ENCODE measurements around the gene HSPBAP1.

The HSPBAP1 gene

GRCh38 chr3:122793568-122794416 lies at the start of gene HSPBAP1:
TSS of gene HSPBAP1 (minus strand) at chr3:122793831. CDS start at chr3:122793680, 151 bp downstream.
- Mint-ChIP-seq H3K9me3 (no peaks in the 10 kb centered on the region), H3K4me1 (ENCODE audit: low read depth) (peaks cover 28% of the 10 kb centered on the region), H3K4me3 (peak within 1 kb of the TSS; percentile 83), H3K27ac (peak within 1 kb of the TSS; percentile 73), H3K36me3 (ENCODE audit: low read depth) (peaks cover 9% of the 10 kb centered on the region), H3K27me3 (ENCODE audit: low read depth) (no peaks in the 10 kb centered on the region)

GRCh38 chr3:122835590-122835989 lies 42.0 kb upstream of the HSPBAP1 start:
- Mint-ChIP-seq H3K36me3 (ENCODE audit: low read depth) (peaks cover 8% of the 10 kb centered on the region), H3K27ac (no peak overlapping the region), H3K4me1 (ENCODE audit: low read depth) (no peaks in the 10 kb centered on the region), H3K9me3 (no peaks in the 10 kb centered on the region), H3K27me3 (ENCODE audit: low read depth) (no peaks in the 10 kb centered on the region), H3K4me3 (no peak overlapping the region)

- H3K27me3 Mint-ChIP-seq (ENCODE audit: low read depth): no peaks in the 10 kb centered on the region
- H3K27ac Mint-ChIP-seq: no peak overlapping the region
- no peak overlapping the region for H3K4me3 Mint-ChIP-seq
- H3K4me1 Mint-ChIP-seq (ENCODE audit: low read depth): no peaks in the 10 kb centered on the region
- H3K36me3 Mint-ChIP-seq (ENCODE audit: low read depth): peaks cover 7% of the 10 kb centered on the region
- H3K9me3 Mint-ChIP-seq: no peaks in the 10 kb centered on the region
Observed at GRCh38 chr3:122828281-122828680, 34.6 kb upstream of the HSPBAP1 start.

- Mint-ChIP-seq H3K27me3 (ENCODE audit: low read depth) (no peaks in the 10 kb centered on the region), H3K27ac (no peak overlapping the region), H3K4me3 (no peak overlapping the region), H3K4me1 (ENCODE audit: low read depth) (no peaks in the 10 kb centered on the region), H3K9me3 (no peaks in the 10 kb centered on the region), H3K36me3 (ENCODE audit: low read depth) (peaks cover 5% of the 10 kb centered on the region)
Observed at GRCh38 chr3:122826278-122826677, 32.6 kb upstream of the HSPBAP1 start.

GRCh38 chr3:122825460-122825859 lies 31.8 kb upstream of the HSPBAP1 start:
- Mint-ChIP-seq H3K4me3 (no peak overlapping the region), H3K36me3 (ENCODE audit: low read depth) (peaks cover 5% of the 10 kb centered on the region), H3K27ac (no peak overlapping the region), H3K27me3 (ENCODE audit: low read depth) (no peaks in the 10 kb centered on the region), H3K9me3 (no peaks in the 10 kb centered on the region), H3K4me1 (ENCODE audit: low read depth) (no peaks in the 10 kb centered on the region)

- H3K36me3 Mint-ChIP-seq (ENCODE audit: low read depth): peaks cover 5% of the 10 kb centered on the region
- H3K27ac Mint-ChIP-seq: no peak overlapping the region
- no peak overlapping the region for H3K4me3 Mint-ChIP-seq
- no peaks in the 10 kb centered on the region for H3K27me3 Mint-ChIP-seq (ENCODE audit: low read depth)
- no peaks in the 10 kb centered on the region for H3K9me3 Mint-ChIP-seq
- no peaks in the 10 kb centered on the region for H3K4me1 Mint-ChIP-seq (ENCODE audit: low read depth)
Observed at GRCh38 chr3:122824465-122825381, 31.1 kb upstream of the HSPBAP1 start.

- Mint-ChIP-seq H3K4me1 (ENCODE audit: low read depth) (no peaks in the 10 kb centered on the region), H3K27me3 (ENCODE audit: low read depth) (no peaks in the 10 kb centered on the region), H3K4me3 (no peak overlapping the region), H3K27ac (no peak overlapping the region), H3K9me3 (no peaks in the 10 kb centered on the region), H3K36me3 (ENCODE audit: low read depth) (no peaks in the 10 kb centered on the region)
Observed at GRCh38 chr3:122816587-122816986, 23.0 kb upstream of the HSPBAP1 start.

- no peak overlapping the region for H3K27ac Mint-ChIP-seq
- no peaks in the 10 kb centered on the region for H3K4me1 Mint-ChIP-seq (ENCODE audit: low read depth)
- peaks cover 3% of the 10 kb centered on the region for H3K36me3 Mint-ChIP-seq (ENCODE audit: low read depth)
- no peaks in the 10 kb centered on the region for H3K27me3 Mint-ChIP-seq (ENCODE audit: low read depth)
- no peak overlapping the region for H3K4me3 Mint-ChIP-seq
- H3K9me3 Mint-ChIP-seq: no peaks in the 10 kb centered on the region
Observed at GRCh38 chr3:122810734-122811133, 17.1 kb upstream of the HSPBAP1 start.

- peaks cover 8% of the 10 kb centered on the region for H3K36me3 Mint-ChIP-seq (ENCODE audit: low read depth)
- no peaks in the 10 kb centered on the region for H3K27me3 Mint-ChIP-seq (ENCODE audit: low read depth)
- H3K27ac Mint-ChIP-seq: no peak overlapping the region
- peaks cover 1% of the 10 kb centered on the region for H3K4me1 Mint-ChIP-seq (ENCODE audit: low read depth)
- H3K9me3 Mint-ChIP-seq: no peaks in the 10 kb centered on the region
- H3K4me3 Mint-ChIP-seq: no peak overlapping the region
Observed at GRCh38 chr3:122803977-122804376, 10.3 kb upstream of the HSPBAP1 start.

GRCh38 chr3:122802323-122802722 lies 8.7 kb upstream of the HSPBAP1 start:
- Mint-ChIP-seq H3K4me1 (ENCODE audit: low read depth) (peaks cover 1% of the 10 kb centered on the region), H3K9me3 (no peaks in the 10 kb centered on the region), H3K4me3 (no peak overlapping the region), H3K36me3 (ENCODE audit: low read depth) (peaks cover 5% of the 10 kb centered on the region), H3K27ac (no peak overlapping the region), H3K27me3 (ENCODE audit: low read depth) (no peaks in the 10 kb centered on the region)

GRCh38 chr3:122800706-122801237 lies 7.1 kb upstream of the HSPBAP1 start:
- Mint-ChIP-seq H3K9me3 (no peaks in the 10 kb centered on the region), H3K4me3 (no peak overlapping the region), H3K36me3 (ENCODE audit: low read depth) (peaks cover 12% of the 10 kb centered on the region), H3K27ac (no peak overlapping the region), H3K4me1 (ENCODE audit: low read depth) (peaks cover 12% of the 10 kb centered on the region), H3K27me3 (ENCODE audit: low read depth) (no peaks in the 10 kb centered on the region)

- Mint-ChIP-seq H3K9me3 (no peaks in the 10 kb centered on the region), H3K27ac (no peak overlapping the region), H3K4me1 (ENCODE audit: low read depth) (peaks cover 15% of the 10 kb centered on the region), H3K4me3 (no peak overlapping the region), H3K27me3 (ENCODE audit: low read depth) (no peaks in the 10 kb centered on the region), H3K36me3 (ENCODE audit: low read depth) (peaks cover 14% of the 10 kb centered on the region)
Observed at GRCh38 chr3:122800031-122800430, 6.4 kb upstream of the HSPBAP1 start.

GRCh38 chr3:122799322-122799721 lies 5.7 kb upstream of the HSPBAP1 start:
- Mint-ChIP-seq H3K4me1 (ENCODE audit: low read depth) (peaks cover 19% of the 10 kb centered on the region), H3K4me3 (no peak overlapping the region)

GRCh38 chr3:122797291-122797690 lies 3.7 kb upstream of the HSPBAP1 start:
- H3K4me3 Mint-ChIP-seq: peak overlapping the region; percentile 49
- no peaks in the 10 kb centered on the region for H3K9me3 Mint-ChIP-seq
- H3K27ac Mint-ChIP-seq: no peak overlapping the region

More at GRCh38 chr3:122799322-122799721, 5.7 kb upstream of the HSPBAP1 start:
- Mint-ChIP-seq H3K27me3 (ENCODE audit: low read depth) (no peaks in the 10 kb centered on the region), H3K36me3 (ENCODE audit: low read depth) (peaks cover 14% of the 10 kb centered on the region), H3K9me3 (no peaks in the 10 kb centered on the region), H3K27ac (no peak overlapping the region)

More at GRCh38 chr3:122797291-122797690, 3.7 kb upstream of the HSPBAP1 start:
- H3K4me1 Mint-ChIP-seq (ENCODE audit: low read depth): peaks cover 28% of the 10 kb centered on the region
- H3K36me3 Mint-ChIP-seq (ENCODE audit: low read depth): peaks cover 10% of the 10 kb centered on the region
- H3K27me3 Mint-ChIP-seq (ENCODE audit: low read depth): no peaks in the 10 kb centered on the region

All from T-helper 1 cell treated with Interleukin-12 subunit alpha and Interleukin-12 subunit beta and Interleukin-4 antibody, amounts not matched to agents 30 μg/mL and 1 μg/mL, for 36 hours (primary cell).